Left cardiac atrium (tissue), 4 donors: ENCODE data around the gene TNNT3. TPM values are rescaled to one million over a fixed set of nuclear protein-coding genes. Genes with fewer than 3 reads are reported as not detected.

ENCODE experiments used
- ATAC-seq, 2 donors: fragments of 200-7000 bp; cut with Tn5 transposase; one replicate each; pipeline ENCODE4 v1.9.1; 2020; ENCODE audit warnings: mild to moderate bottlenecking in 2 of 2, moderate library complexity in 2 of 2
- DNase-seq: peaks from one replicate; pipeline ENCODE4 v3.0.0-alpha.2; 2020
- intact Hi-C, 2 donors: fragments of 100-400 bp; cut with DNase I; formaldehyde crosslinking; loops; one replicate each; pipeline versions ENCODE4 v1.14.1 to v1.15.1; 2022 to 2023
- total RNA-seq, 2 donors: library from RNA; stranded (reverse); fragmentation: NEBNext Ultra II Directional; extraction: Animal tissue kit (Norgen Biotek cat#: 25700); gene quantifications; one replicate each; pipeline ENCODE4 v1.2.1, GENCODE V29; 2021
- donor health status: DM: no; HTN: yes; CAD: no.
- donor health status: DM: no; HTN: yes; CAD: no; lungs with severe emphysema.
- donor health status: DM: yes; HTN: yes; CAD: no.
- donor health status: Dilated cardiomyopathy.

Gene TNNT3
- total RNA-seq, 2 donors from 2014 or later = 11.7 to 28.5 TPM

GRCh38 chr11:1890856-1891830, 28.4 kb upstream of the TNNT3 start:
- DNase-seq (peak; percentile 19), ATAC-seq (peak; percentile 7 to 10)
- intact Hi-C loops = no loop called here

GRCh38 chr11:1891831-1892115, 27.7 kb upstream of the TNNT3 start, which contains the start of gene PRR33:
TSS of gene PRR33 (minus strand) at chr11:1891895. CDS start at chr11:1890584, 1,311 bp downstream.
- no peak for DNase-seq
- ATAC-seq = no peak
- intact Hi-C loops = no loop called here

- ATAC-seq (peak in 1 of 2 donors; percentile 35), DNase-seq (no peak)
- intact Hi-C loops = no loop called here
These were observed 27.4 kb upstream of the TNNT3 start for GRCh38 chr11:1892116-1892515.

GRCh38 chr11:1892558-1892957, 26.9 kb upstream of the TNNT3 start:
- no peak for ATAC-seq
- intact Hi-C loops = no loop called here
- DNase-seq = no peak

- ATAC-seq (no peak), DNase-seq (no peak)
- intact Hi-C loops = loop anchor here (1.0 kb wide), 1 partner anchor 23 kb away; no protein-coding TSS in a partner anchor
These were observed 25.7 kb upstream of the TNNT3 start for GRCh38 chr11:1893581-1894359.

GRCh38 chr11:1894759-1895158, 24.7 kb upstream of the TNNT3 start:
- DNase-seq = no peak
- no peak for ATAC-seq
- intact Hi-C loops = no loop called here

GRCh38 chr11:1896468-1896867, 23.0 kb upstream of the TNNT3 start:
- DNase-seq (no peak), ATAC-seq (no peak)
- intact Hi-C loops = no loop called here

- intact Hi-C loops = no loop called here
- no peak for ATAC-seq
- no peak for DNase-seq
These were observed 22.6 kb upstream of the TNNT3 start for GRCh38 chr11:1896923-1897322.

- DNase-seq = no peak
- no peak for ATAC-seq
- intact Hi-C loops = no loop called here
These were observed 20.4 kb upstream of the TNNT3 start for GRCh38 chr11:1899090-1899489.

- intact Hi-C loops = no loop called here
- DNase-seq = no peak
- ATAC-seq = no peak
These were observed 19.8 kb upstream of the TNNT3 start for GRCh38 chr11:1899686-1900085.

- intact Hi-C loops = no loop called here
- ATAC-seq (no peak), DNase-seq (no peak)
These were observed 13.3 kb upstream of the TNNT3 start for GRCh38 chr11:1906181-1906580.

GRCh38 chr11:1906611-1907423, 12.7 kb upstream of the TNNT3 start:
- no peak for DNase-seq
- intact Hi-C loops = no loop called here
- ATAC-seq = no peak

- DNase-seq (no peak), ATAC-seq (peak; percentile 56 to 64)
- intact Hi-C loops = no loop called here
These were observed 10.9 kb upstream of the TNNT3 start for GRCh38 chr11:1908618-1909017.

- DNase-seq (no peak), ATAC-seq (no peak)
- intact Hi-C loops = no loop called here
These were observed 10.0 kb upstream of the TNNT3 start for GRCh38 chr11:1909524-1909923.

- intact Hi-C loops = no loop called here
- ATAC-seq (no peak), DNase-seq (no peak)
These were observed 7.1 kb upstream of the TNNT3 start for GRCh38 chr11:1912289-1912878.

- DNase-seq = no peak
- intact Hi-C loops = loop anchor here in 1 of 2 donors (2.0 kb wide), 1 partner anchor 23 kb away; no protein-coding TSS in a partner anchor
- no peak for ATAC-seq
These were observed 6.0 kb upstream of the TNNT3 start for GRCh38 chr11:1913271-1914060.

- no peak for DNase-seq
- intact Hi-C loops = loop anchor here (1.0 to 5.0 kb wide), 3 partner anchors 21 to 33 kb away; no protein-coding TSS in a partner anchor
- ATAC-seq = no peak
These were observed 3.7 kb upstream of the TNNT3 start for GRCh38 chr11:1915795-1916131.
